Adrenal gland (tissue), 5 donors: ENCODE measurements around the gene RHOB.

Experiments used
- POLR2A ChIP-seq, 2 donors: fragments of 450-650 bp; IDR thresholded peaks; one replicate each; pipeline ENCODE4 v1.6.1; 2017; ENCODE audit warnings: antibody characterized with exemption in 2 of 2, mild to moderate bottlenecking in 2 of 2, moderate library complexity in 1 of 2
- TF ChIP-seq, protein P1 (sequence below), 6 experiments: fragments of 450-650 bp in 4 of 6; fragments of 200-600 bp in 2 of 6; sonication (generic) in 1 of 6; IDR thresholded peaks; 1 replicate in 5 of 6; 2 replicates in 1 of 6; pipeline versions ENCODE4 v1.5.1 to v1.8.0; 2016 to 2021; ENCODE audit warnings: antibody characterized with exemption in 6 of 6, mild to moderate bottlenecking in 2 of 6, moderate library complexity in 1 of 6
- donor health status: DM: no; HTN: no; CAD: no.

DNA sequence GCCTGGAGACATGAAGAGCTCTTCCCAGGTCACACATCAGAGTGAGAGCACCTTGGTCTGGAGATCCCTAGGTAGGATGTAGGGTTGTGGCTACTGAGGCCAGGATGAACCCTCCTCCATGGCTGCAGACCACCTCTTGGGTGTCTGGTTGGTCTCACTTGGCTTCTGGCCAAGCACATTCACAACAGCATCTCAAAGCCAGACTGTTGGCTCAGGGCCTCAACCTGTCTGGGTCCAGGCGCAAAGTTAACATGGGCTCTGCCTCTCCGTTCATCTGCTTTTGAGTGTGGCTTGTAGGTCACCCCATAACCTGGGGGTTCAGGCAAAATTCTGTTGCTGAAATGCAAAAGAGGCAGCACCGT is 40.1 kb downstream of the RHOB start:
- TF ChIP-seq, protein P1, sequence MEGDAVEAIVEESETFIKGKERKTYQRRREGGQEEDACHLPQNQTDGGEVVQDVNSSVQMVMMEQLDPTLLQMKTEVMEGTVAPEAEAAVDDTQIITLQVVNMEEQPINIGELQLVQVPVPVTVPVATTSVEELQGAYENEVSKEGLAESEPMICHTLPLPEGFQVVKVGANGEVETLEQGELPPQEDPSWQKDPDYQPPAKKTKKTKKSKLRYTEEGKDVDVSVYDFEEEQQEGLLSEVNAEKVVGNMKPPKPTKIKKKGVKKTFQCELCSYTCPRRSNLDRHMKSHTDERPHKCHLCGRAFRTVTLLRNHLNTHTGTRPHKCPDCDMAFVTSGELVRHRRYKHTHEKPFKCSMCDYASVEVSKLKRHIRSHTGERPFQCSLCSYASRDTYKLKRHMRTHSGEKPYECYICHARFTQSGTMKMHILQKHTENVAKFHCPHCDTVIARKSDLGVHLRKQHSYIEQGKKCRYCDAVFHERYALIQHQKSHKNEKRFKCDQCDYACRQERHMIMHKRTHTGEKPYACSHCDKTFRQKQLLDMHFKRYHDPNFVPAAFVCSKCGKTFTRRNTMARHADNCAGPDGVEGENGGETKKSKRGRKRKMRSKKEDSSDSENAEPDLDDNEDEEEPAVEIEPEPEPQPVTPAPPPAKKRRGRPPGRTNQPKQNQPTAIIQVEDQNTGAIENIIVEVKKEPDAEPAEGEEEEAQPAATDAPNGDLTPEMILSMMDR (IDR thresholded peaks at IDR 0.05) = no peak
- no peak for TF ChIP-seq POLR2A (IDR thresholded peaks at IDR 0.05)
